ENCODE measurements around the gene NTSR1. TPM values are rescaled to one million over a fixed set of nuclear protein-coding genes. Genes with fewer than 3 reads are reported as not detected.

NTSR1 gene
- polyA plus RNA-seq, 1 donor from 2014 or later = 0.05 TPM

DNA sequence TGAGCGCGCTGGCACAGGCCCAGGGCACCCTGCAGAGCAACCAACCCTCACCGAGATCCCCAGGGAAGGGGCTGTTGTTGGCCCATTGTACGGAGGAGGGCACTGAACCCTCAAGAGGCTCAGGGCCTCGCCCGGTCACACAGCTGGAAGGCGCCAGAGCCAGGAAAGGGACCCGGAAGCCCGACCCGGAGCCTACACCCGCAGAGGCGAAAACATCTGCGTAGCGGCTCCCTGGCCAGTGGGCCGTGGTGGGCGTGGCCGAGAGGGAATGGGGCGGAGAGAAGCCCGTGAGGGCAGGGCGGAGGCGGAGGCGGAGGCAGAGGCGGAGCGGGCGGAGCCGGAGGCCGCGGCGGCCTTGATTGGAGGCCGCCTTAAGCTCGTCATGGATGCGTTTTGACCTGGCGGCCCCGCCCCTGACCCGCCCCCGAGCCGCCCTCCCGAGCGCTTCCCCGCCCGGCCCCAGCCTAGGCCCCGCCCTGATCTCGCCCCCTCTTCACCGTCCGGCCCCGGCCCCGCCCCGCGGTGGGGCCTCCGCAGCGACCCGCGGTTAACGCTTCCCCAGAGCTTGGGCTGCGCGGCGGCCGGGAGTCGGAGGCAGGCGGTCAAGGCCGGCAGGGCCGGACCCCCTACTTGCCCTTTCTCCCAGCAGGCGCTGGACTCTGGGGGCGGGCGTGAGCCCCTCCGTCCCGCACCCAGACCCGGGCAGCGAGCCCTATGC lies 85.5 kb downstream of the NTSR1 start:
- Histone ChIP-seq H2AFZ (ENCODE audit: low read depth, low read length) (no peak overlapping the region), H3K36me3 (ENCODE audit: insufficient read depth, low read length) (no peaks in the 10 kb centered on the region), H3K9me2 (ENCODE audit: insufficient read depth, low read length) (no peaks in the 10 kb centered on the region), H4K20me1 (ENCODE audit: insufficient read depth) (no peaks in the 10 kb centered on the region), H3K9ac (ENCODE audit: low read length) (peak overlapping the region; percentile 60), H3K4me3 (ENCODE audit: low read length) (peak overlapping the region; percentile 72), H3K9me3 (ENCODE audit: low read length) (no peaks in the 10 kb centered on the region), H3K27me3 (ENCODE audit: insufficient read depth, low read depth, low read length) (no peaks in the 10 kb centered on the region), H3F3A (ENCODE audit: insufficient read depth, low read length, poor library complexity, severe bottlenecking) (no peaks in the 10 kb centered on the region), H3K27ac (ENCODE audit: low read length) (no peak overlapping the region), H3K79me2 (replicated peaks; ENCODE audit: insufficient read depth, low read length) (peaks cover 3% of the 10 kb centered on the region), H3K4me2 (ENCODE audit: low read length) (peak overlapping the region; percentile 66)
- TF ChIP-seq, protein P1, sequence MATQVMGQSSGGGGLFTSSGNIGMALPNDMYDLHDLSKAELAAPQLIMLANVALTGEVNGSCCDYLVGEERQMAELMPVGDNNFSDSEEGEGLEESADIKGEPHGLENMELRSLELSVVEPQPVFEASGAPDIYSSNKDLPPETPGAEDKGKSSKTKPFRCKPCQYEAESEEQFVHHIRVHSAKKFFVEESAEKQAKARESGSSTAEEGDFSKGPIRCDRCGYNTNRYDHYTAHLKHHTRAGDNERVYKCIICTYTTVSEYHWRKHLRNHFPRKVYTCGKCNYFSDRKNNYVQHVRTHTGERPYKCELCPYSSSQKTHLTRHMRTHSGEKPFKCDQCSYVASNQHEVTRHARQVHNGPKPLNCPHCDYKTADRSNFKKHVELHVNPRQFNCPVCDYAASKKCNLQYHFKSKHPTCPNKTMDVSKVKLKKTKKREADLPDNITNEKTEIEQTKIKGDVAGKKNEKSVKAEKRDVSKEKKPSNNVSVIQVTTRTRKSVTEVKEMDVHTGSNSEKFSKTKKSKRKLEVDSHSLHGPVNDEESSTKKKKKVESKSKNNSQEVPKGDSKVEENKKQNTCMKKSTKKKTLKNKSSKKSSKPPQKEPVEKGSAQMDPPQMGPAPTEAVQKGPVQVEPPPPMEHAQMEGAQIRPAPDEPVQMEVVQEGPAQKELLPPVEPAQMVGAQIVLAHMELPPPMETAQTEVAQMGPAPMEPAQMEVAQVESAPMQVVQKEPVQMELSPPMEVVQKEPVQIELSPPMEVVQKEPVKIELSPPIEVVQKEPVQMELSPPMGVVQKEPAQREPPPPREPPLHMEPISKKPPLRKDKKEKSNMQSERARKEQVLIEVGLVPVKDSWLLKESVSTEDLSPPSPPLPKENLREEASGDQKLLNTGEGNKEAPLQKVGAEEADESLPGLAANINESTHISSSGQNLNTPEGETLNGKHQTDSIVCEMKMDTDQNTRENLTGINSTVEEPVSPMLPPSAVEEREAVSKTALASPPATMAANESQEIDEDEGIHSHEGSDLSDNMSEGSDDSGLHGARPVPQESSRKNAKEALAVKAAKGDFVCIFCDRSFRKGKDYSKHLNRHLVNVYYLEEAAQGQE (IDR thresholded peaks at IDR 0.05; ENCODE audit: borderline replicate concordance) = no peak
- TF ChIP-seq TAF1 (IDR thresholded peaks at IDR 0.05; ENCODE audit: low read depth) (no peak), SMC3 (conservative IDR thresholded peaks at IDR 0.05; ENCODE audit: poor library complexity) (no peak), POLR2AphosphoS5 (IDR thresholded peaks at IDR 0.05) (no peak), MXI1 (conservative IDR thresholded peaks at IDR 0.05; ENCODE audit: poor library complexity, severe bottlenecking) (no peak)

DNA sequence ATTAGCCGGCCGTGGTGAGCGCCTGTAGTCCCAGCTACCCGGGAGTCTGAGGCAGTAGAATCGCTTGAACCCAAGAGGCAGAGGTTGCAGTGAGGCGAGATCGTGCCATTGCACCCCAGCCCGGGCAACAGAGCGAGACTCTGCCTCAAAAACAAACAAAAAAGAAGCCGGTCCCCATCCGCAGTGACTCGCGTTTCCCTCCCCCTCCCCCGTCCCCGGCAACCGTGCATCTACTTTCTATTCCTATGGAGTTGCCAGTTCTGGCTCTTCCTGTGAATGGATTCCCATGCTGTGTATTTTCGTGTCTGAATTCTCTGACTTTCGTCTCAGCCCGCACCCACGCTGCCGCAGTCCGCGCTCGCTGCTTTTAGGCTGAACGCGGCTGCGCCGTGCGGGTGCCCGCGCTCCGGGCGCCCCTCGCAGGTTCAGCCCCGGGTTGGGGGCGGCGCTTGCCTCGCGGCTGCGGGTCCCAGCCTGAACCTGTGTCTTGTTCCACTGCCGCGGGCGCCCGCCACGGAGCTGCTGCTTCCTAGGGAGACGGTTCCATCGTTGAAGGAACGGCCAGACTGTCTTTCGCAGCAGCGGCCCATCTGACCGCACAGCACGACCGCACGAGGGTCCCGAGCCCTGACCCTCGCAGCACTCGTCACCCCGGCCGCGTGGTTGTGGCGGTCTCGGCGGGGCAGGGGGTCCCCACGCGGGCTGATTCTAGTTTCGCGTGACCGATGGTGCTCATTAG lies 86.6 kb downstream of the NTSR1 start:
- Histone ChIP-seq H3F3A (ENCODE audit: insufficient read depth, low read length, poor library complexity, severe bottlenecking) (no peaks in the 10 kb centered on the region), H3K9ac (ENCODE audit: low read length) (peak overlapping the region; percentile 60), H3K79me2 (replicated peaks; ENCODE audit: insufficient read depth, low read length) (peaks cover 3% of the 10 kb centered on the region), H3K27ac (ENCODE audit: low read length) (peak overlapping the region; percentile 44), H3K9me2 (ENCODE audit: insufficient read depth, low read length) (no peaks in the 10 kb centered on the region), H3K4me3 (ENCODE audit: low read length) (peak overlapping the region; percentile 72), H2AFZ (ENCODE audit: low read depth, low read length) (no peak overlapping the region), H3K4me2 (ENCODE audit: low read length) (peak overlapping the region; percentile 56), H4K20me1 (ENCODE audit: insufficient read depth) (no peaks in the 10 kb centered on the region), H3K27me3 (ENCODE audit: insufficient read depth, low read depth, low read length) (no peaks in the 10 kb centered on the region), H3K36me3 (ENCODE audit: insufficient read depth, low read length) (no peaks in the 10 kb centered on the region), H3K9me3 (ENCODE audit: low read length) (no peaks in the 10 kb centered on the region)
- TF ChIP-seq POLR2AphosphoS5 (IDR thresholded peaks at IDR 0.05) (no peak), MXI1 (conservative IDR thresholded peaks at IDR 0.05; ENCODE audit: poor library complexity, severe bottlenecking) (peak; percentile 73), SMC3 (conservative IDR thresholded peaks at IDR 0.05; ENCODE audit: poor library complexity) (no peak), EZH2 (IDR thresholded peaks at IDR 0.05; ENCODE audit: borderline replicate concordance, insufficient read depth, low read length, poor library complexity, severe bottlenecking) (no peak), EP300 (conservative IDR thresholded peaks at IDR 0.05; ENCODE audit: poor library complexity, severe bottlenecking) (peak; percentile 18), TAF1 (IDR thresholded peaks at IDR 0.05; ENCODE audit: low read depth) (peak; percentile 32), RAD21 (conservative IDR thresholded peaks at IDR 0.05) (peak; percentile 25)
- TF ChIP-seq, protein P2, sequence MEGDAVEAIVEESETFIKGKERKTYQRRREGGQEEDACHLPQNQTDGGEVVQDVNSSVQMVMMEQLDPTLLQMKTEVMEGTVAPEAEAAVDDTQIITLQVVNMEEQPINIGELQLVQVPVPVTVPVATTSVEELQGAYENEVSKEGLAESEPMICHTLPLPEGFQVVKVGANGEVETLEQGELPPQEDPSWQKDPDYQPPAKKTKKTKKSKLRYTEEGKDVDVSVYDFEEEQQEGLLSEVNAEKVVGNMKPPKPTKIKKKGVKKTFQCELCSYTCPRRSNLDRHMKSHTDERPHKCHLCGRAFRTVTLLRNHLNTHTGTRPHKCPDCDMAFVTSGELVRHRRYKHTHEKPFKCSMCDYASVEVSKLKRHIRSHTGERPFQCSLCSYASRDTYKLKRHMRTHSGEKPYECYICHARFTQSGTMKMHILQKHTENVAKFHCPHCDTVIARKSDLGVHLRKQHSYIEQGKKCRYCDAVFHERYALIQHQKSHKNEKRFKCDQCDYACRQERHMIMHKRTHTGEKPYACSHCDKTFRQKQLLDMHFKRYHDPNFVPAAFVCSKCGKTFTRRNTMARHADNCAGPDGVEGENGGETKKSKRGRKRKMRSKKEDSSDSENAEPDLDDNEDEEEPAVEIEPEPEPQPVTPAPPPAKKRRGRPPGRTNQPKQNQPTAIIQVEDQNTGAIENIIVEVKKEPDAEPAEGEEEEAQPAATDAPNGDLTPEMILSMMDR (IDR thresholded peaks at IDR 0.05; ENCODE audit: poor library complexity, severe bottlenecking) = no peak
- TF ChIP-seq, protein P1 (IDR thresholded peaks at IDR 0.05; ENCODE audit: borderline replicate concordance) = no peak

Measured in neural cell (in vitro differentiated cells).